ENCODE measurements around the gene FRAS1.

DNA sequence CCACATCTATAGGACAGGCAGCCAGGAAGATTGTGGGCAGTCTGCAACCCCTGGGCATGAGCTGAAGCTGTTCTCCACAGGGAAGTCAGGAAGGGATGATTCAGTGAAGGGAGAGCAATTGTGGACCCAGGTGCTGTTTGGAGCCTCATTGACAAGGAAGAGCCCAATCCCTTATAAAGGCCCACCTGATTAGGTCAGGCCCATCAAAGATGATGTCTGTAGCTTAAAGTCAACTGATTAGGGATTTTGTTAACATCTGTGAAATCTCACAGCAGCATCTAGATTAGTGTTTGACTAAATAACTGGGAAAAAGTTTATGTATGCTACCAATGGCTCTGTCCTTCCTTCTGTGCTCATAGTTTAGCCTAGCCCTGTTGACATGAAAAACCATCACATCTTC lies 127.5 kb downstream of the FRAS1 start:
- TF ChIP-seq, protein P1, sequence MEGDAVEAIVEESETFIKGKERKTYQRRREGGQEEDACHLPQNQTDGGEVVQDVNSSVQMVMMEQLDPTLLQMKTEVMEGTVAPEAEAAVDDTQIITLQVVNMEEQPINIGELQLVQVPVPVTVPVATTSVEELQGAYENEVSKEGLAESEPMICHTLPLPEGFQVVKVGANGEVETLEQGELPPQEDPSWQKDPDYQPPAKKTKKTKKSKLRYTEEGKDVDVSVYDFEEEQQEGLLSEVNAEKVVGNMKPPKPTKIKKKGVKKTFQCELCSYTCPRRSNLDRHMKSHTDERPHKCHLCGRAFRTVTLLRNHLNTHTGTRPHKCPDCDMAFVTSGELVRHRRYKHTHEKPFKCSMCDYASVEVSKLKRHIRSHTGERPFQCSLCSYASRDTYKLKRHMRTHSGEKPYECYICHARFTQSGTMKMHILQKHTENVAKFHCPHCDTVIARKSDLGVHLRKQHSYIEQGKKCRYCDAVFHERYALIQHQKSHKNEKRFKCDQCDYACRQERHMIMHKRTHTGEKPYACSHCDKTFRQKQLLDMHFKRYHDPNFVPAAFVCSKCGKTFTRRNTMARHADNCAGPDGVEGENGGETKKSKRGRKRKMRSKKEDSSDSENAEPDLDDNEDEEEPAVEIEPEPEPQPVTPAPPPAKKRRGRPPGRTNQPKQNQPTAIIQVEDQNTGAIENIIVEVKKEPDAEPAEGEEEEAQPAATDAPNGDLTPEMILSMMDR (IDR thresholded peaks at IDR 0.05; ENCODE audit: insufficient read depth, low read depth, low read length), result no peak
- TF ChIP-seq EZH2 (IDR thresholded peaks at IDR 0.05; ENCODE audit: insufficient read depth, low read length), result no peak
